HTERT RPE-1 (cell line): ENCODE data around the gene GPANK1.

Experiments used
- in situ Hi-C: fragments of 300-500 bp; cut with MboI; formaldehyde crosslinking; loops from 4 replicates; pipeline ENCODE4 v1.14.3; 2020; ENCODE audit warnings: low sequenced_read_pairs

Gene GPANK1

GRCh38 chr6:31621991-31622390 lies 42.8 kb downstream of the GPANK1 start:
- in situ Hi-C loops = no loop called here

- in situ Hi-C loops = no loop called here
Observed at GRCh38 chr6:31621320-31621939, 43.4 kb downstream of the GPANK1 start.

GRCh38 chr6:31620586-31621319 lies 44.0 kb downstream of the GPANK1 start, which contains the start of gene PRRC2A:
TSS of gene PRRC2A (plus strand) at chr6:31620715. CDS start at chr6:31622790, 2,075 bp downstream.
- in situ Hi-C loops = no loop called here

DNA sequence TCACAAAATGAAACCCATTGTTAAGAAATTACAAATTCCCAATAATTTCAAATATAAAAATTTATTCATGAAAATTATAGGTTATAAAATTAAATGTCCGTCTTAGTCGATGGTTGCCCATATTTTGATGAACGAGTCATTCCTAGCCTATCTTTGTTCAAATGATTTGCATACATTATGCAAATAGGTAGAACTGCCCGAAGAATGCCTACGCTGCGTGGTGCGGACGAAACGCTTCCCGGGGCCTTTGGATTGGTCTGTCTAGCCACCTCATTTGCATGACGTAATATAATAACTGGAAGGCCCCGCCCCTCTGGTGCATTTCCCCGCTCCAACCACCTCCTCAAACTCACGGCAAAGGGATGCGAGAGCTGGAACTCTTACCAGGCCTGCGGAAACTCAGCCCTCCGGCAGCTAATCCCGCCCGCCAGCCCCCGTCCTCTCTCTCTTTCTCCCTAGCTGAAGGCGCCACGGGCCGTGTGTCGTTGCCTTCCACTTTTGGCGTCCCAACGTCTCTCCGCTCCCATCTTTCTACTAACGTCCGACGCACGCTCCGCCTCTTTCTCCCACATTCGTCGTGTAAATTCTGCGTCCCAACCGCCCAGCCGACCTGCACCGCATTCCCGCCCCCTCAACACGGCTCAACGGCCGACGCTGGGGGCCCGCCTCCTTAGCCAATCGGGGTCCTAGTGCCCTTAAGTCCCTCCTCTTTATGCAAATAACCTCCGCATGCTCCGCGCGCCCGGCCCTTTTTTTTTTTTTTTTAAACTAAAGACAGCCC lies 44.8 kb downstream of the GPANK1 start:
- in situ Hi-C loops = no loop called here

GRCh38 chr6:31617010-31617409 lies 47.8 kb downstream of the GPANK1 start:
- in situ Hi-C loops = no loop called here

GRCh38 chr6:31615748-31616147 lies 49.0 kb downstream of the GPANK1 start:
- in situ Hi-C loops = no loop called here

GRCh38 chr6:31614684-31615578 lies 49.9 kb downstream of the GPANK1 start, which contains the start of gene AIF1:
TSS of gene AIF1 (plus strand) at chr6:31615234. CDS start at chr6:31615330, 96 bp downstream.
- in situ Hi-C loops = no loop called here

DNA sequence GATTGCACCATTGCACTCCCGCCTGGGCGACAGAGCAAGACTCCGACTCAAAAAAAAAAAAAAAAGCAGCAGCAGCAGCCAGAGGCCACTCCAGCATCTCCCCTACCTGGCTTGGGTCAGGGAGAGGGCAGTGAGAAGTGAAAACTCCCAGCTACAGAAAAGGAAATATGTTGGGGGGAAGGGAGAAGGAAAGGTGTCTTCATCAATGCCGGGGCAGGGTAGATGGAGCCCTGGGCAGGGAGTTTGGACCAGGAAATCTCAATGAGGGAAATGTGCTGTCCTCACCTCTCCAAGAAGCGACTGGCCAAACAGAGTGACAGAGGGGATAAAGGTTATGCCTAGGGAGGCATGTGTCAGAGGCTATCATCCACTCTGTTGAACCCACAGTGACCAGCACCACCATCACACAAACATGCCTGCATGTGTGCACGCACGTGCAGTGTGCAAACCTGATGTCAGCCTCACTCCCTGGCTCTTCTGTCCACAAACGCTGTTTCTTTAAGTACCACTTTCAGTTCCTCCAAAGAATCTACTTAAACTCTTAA lies 50.6 kb downstream of the GPANK1 start:
- in situ Hi-C loops = no loop called here
